ENCODE measurements around the gene SQSTM1. TPM values are rescaled to one million over a fixed set of nuclear protein-coding genes. Genes with fewer than 3 reads are reported as not detected.
A peak's percentile ranks its signal among the peaks of the same experiment; 100 is the strongest.

SQSTM1 gene
- total and polyA plus RNA-seq, 2 of the 8 experiments (the other 6 are each of a cell fraction or from before 2014, with no cell fraction given): 78.6 to 110 TPM

DNA sequence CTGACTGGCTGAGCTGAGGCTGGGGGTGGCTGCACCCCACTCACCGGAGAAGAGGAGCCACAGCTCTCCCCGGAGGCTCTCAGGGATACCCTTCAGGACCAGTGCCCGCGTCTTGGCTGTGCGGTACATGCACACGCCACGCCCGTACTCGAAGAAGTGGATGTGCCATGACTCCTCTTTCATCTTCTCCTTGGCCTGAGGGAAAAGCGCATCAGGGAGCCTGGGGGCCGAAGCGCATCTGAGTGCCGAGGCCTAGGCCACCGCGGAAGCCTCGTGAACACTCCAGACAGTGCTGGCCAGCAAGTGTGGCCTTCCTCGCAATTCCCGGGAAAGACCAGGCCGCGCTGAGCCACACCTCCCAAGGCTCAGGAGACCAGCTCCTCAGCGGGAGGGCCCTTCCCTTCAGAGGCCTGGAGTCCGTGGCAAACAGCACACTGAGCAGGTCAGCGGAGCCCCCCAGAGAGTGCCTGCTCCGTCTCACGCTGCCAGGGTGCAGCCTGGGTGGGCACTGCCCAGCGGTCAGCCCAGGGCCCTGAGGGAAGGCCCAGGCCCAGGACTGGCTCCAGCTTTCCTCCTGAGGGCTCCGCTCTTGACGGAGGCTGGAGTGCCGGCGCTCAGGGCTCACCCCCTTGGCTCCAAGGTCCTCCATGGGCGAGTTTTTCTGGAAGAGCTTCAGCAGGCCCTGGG, 58.4 kb downstream of the SQSTM1 start:
- Histone ChIP-seq H3K4me2 (ENCODE audit: insufficient read depth in 1 of 2, low read depth in 2 of 2, low read length in 2 of 2) (no peak overlapping the region), H3K18ac (ENCODE audit: extremely low read depth, low read length) (no peak overlapping the region)
- CTCF ChIA-PET (ENCODE audit: partially characterized antibody): interaction anchor here (0.7 to 8.0 kb wide), 7 partner anchors 9 to 463 kb away, joined by 3 to 67 read pairs (median 6); no protein-coding TSS in a partner anchor
- TF ChIP-seq SIN3A (conservative IDR thresholded peaks at IDR 0.05 in 1 of 2, IDR thresholded peaks at IDR 0.05 in 1 of 2; ENCODE audit: low read depth in 1 of 2, low read length in 2 of 2) (no peak), MAFK (IDR thresholded peaks at IDR 0.05; ENCODE audit: low read depth, low read length) (no peak), SP4 (IDR thresholded peaks at IDR 0.05; ENCODE audit: low read length) (no peak), HDAC2 (IDR thresholded peaks at IDR 0.05; ENCODE audit: borderline replicate concordance in 1 of 2, low read depth in 2 of 2, low read length in 2 of 2) (no peak), CTBP2 (IDR thresholded peaks at IDR 0.05; ENCODE audit: borderline replicate concordance, insufficient read depth, insufficient read length, low read length) (no peak), EP300 (IDR thresholded peaks at IDR 0.05; ENCODE audit: borderline replicate concordance in 1 of 2, low read depth in 2 of 2, low read length in 2 of 2) (no peak), SAP30 (IDR thresholded peaks at IDR 0.05; ENCODE audit: insufficient read depth, insufficient replicate concordance, low read length) (no peak), BCL11A (IDR thresholded peaks at IDR 0.05; ENCODE audit: low read depth in 2 of 2, low read length in 2 of 2) (no peak), KDM4A (IDR thresholded peaks at IDR 0.05; ENCODE audit: low read depth, low read length, severe bottlenecking) (no peak), EGR1 (IDR thresholded peaks at IDR 0.05; ENCODE audit: borderline replicate concordance, low read depth, low read length) (no peak), CEBPB (IDR thresholded peaks at IDR 0.05; ENCODE audit: low read depth, low read length) (no peak)

More for the DNA sequence above, 58.4 kb downstream of the SQSTM1 start:
- no peaks in the 10 kb centered on the region for H3K27me3 ChIP-seq (replicated peaks in 1 of 4; ENCODE audit: control insufficient read depth in 3 of 4, extremely low read depth in 1 of 4, insufficient read depth in 3 of 4, low read length in 3 of 4)
- H4K8ac ChIP-seq (ENCODE audit: extremely low read depth, insufficient read depth, low read length): peak overlapping the region; percentile 85
- no peak overlapping the region for H2AFZ ChIP-seq (ENCODE audit: low read length)
- H3K23me2 ChIP-seq (ENCODE audit: low read depth, low read length): 0 out of 2 replicates have a peak, but pooled peaks cover 2% of the 10 kb centered on the region
- peaks cover 0 to 4% of the 10 kb centered on the region in 2 experiments for H4K20me1 ChIP-seq (replicated peaks in 1 of 2; ENCODE audit: control insufficient read depth in 1 of 2, insufficient read depth in 2 of 2, low read length in 2 of 2)
- no peak overlapping the region for H3K56ac ChIP-seq (replicated peaks; ENCODE audit: insufficient read length, low read depth, low read length)
- no peaks in the 10 kb centered on the region for H3K79me2 ChIP-seq (ENCODE audit: control insufficient read depth in 1 of 2, insufficient read depth in 2 of 2, low read length in 2 of 2)
- DNase-seq (ENCODE audit: low read depth in 1 of 2, low spot score in 2 of 2) (no peak), FAIRE-seq (no peak)
- H2BK15ac ChIP-seq (ENCODE audit: low read length): no peak overlapping the region
- no peak overlapping the region for H2AK5ac ChIP-seq (ENCODE audit: low read depth, low read length)
- H4K5ac ChIP-seq (ENCODE audit: insufficient read length, low read depth, low read length): no peak overlapping the region
- no peaks in the 10 kb centered on the region for H3K4me1 ChIP-seq (replicated peaks in 1 of 4; ENCODE audit: control insufficient read depth in 3 of 4, insufficient read depth in 4 of 4, low read length in 3 of 4)
- no peak overlapping the region for H2BK20ac ChIP-seq (ENCODE audit: low read length)
- no peaks in the 10 kb centered on the region for H3K79me1 ChIP-seq (ENCODE audit: low read depth, low read length)
- no peak overlapping the region for H3K4ac ChIP-seq (replicated peaks; ENCODE audit: insufficient read length, low read depth, low read length)
- H3K36me3 ChIP-seq (ENCODE audit: control insufficient read depth in 2 of 4, insufficient read depth in 4 of 4, low read length in 3 of 4): peaks cover 3 to 31% (median 15%) of the 10 kb centered on the region in 4 experiments; a peak in 7 of 8 replicates
- H3K9ac ChIP-seq (replicated peaks in 1 of 4; ENCODE audit: extremely low read depth in 1 of 4, low read depth in 3 of 4, low read length in 3 of 4): no peak overlapping the region
- no peak overlapping the region for H3K14ac ChIP-seq (ENCODE audit: insufficient read length)
- H3K4me3 ChIP-seq (ENCODE audit: extremely low read depth in 1 of 4, insufficient read depth in 2 of 4, low read depth in 3 of 4, low read length in 4 of 4): no peak overlapping the region
- no peak overlapping the region; the same call in 1 of the 2 replicates for H2BK5ac ChIP-seq (ENCODE audit: low read depth, low read length)
- no peak overlapping the region for H3K23ac ChIP-seq (ENCODE audit: insufficient read length)
- peaks cover 4 to 16% of the 10 kb centered on the region in 2 experiments for H3K9me3 ChIP-seq (ENCODE audit: insufficient read depth in 2 of 2, low read depth in 1 of 2, low read length in 1 of 2)
- POLR2A ChIA-PET (ENCODE audit: partially characterized antibody): interaction anchor here (0.9 to 2.0 kb wide), 6 partner anchors 10 to 57 kb away, joined by 3 to 6 read pairs (median 3); no protein-coding TSS in a partner anchor
- no peak overlapping the region for H2BK12ac ChIP-seq (ENCODE audit: low read depth, low read length)
- H4K91ac ChIP-seq (replicated peaks; ENCODE audit: insufficient read length, low read length): no peak overlapping the region
- no peak overlapping the region for H2BK120ac ChIP-seq (replicated peaks; ENCODE audit: low read depth, low read length)
- no peak overlapping the region for H3K27ac ChIP-seq (ENCODE audit: low read depth, low read length)
- WGBS, 2 experiments (ENCODE audit: extremely low coverage in 1 of 2, insufficient coverage in 1 of 2, insufficient read length in 1 of 2, insufficient replicate concordance in 2 of 2, low coverage in 1 of 2, low lambda C conversion rate in 2 of 2, missing lambda C conversion rate in 1 of 2): 97% methylated on average over 29 of the region's 31 CpGs; no CpG with 5 or more reads in 1 of the 2 experiments

Measured in H1 (cell line).